ENCODE data around the gene MYOCD. TPM values are rescaled to one million over a fixed set of nuclear protein-coding genes. Genes with fewer than 3 reads are reported as not detected.

The MYOCD gene
- total RNA-seq, 1 donor from 2014 or later = 0.04 TPM

DNA sequence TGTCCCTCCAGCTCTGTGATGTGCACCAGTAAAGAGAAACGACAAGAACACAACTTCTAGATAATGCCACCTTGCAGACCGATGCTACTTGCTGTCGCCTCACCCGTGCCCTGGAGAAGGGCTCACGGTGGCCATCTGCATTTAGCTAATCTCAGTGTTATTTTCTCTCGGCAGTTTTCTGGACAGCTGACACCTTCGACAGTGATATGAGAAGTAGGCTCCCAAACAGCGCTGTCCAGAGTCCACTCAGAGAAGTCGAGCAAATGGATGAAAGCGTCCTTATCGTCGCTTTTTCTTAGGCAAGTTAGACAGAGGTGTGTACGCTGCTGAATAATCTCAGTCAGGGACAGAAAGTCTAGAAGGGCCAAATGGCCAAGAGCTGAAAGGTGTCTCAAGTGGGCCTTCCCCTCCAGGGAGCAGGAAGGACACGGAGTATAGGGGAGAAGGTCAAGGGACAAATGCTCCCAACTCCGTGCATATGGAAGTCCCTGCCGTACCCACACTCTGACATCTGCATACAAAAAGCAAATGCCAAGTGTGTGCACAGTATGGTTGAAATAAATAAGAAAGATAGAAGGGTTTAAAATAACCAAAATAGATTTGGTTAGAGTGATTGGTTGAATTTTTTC lies 42.4 kb upstream of the MYOCD start:
- Mint-ChIP-seq H3K27ac (no peak overlapping the region), H3K9me3 (peaks cover 2% of the 10 kb centered on the region), H3K4me3 (no peak overlapping the region), H3K36me3 (no peaks in the 10 kb centered on the region), H3K4me1 (peaks cover 20% of the 10 kb centered on the region), H3K27me3 (ENCODE audit: insufficient read depth, low read depth) (peaks cover 2% of the 10 kb centered on the region)
- H3K9ac ChIP-seq = no peak overlapping the region
- H3K36me3 ChIP-seq = no peaks in the 10 kb centered on the region
- no peaks in the 10 kb centered on the region for H3K9me3 ChIP-seq (ENCODE audit: low read depth)
- no peaks in the 10 kb centered on the region for H3K27me3 ChIP-seq
- no peak for DNase-seq (ENCODE audit: low spot score)
- peaks cover 3% of the 10 kb centered on the region for H3K4me1 ChIP-seq
- H2AFZ ChIP-seq (replicated peaks) = no peak overlapping the region
- no peak overlapping the region for H3K4me2 ChIP-seq
- TF ChIP-seq EZH2 (IDR thresholded peaks at IDR 0.05) = no peak
- no peak for TF ChIP-seq CTCF (IDR thresholded peaks at IDR 0.05)
- no peak for TF ChIP-seq EZH2phosphoT487 (IDR thresholded peaks at IDR 0.05)
- H3F3A ChIP-seq (ENCODE audit: low read depth) = no peaks in the 10 kb centered on the region
- H4K20me1 ChIP-seq (ENCODE audit: low read depth) = no peaks in the 10 kb centered on the region
- H3K4me3 ChIP-seq = no peak overlapping the region
- no peak overlapping the region for H3K27ac ChIP-seq
- no peaks in the 10 kb centered on the region for H3K79me2 ChIP-seq (ENCODE audit: low read depth)

DNA sequence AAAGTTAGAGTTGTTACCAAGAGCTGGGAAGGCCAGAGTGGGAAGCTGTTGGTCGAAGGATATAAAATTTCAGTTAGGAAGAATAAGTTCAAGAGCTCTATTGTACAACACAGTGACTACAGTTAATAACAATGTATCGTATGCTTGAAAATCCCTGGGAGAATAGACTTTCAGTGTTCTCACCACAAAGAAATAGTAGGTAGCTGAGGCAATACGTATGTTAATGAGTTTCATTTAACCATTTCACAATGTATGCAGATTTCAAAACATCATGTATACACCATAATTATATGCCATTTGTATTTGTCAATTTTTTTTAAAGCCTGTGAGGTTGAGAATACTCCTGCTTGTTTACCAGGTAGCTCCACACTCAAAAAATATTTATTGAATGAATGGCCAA lies 41.5 kb upstream of the MYOCD start:
- Histone ChIP-seq H3K4me3 (no peak overlapping the region), H3K9ac (no peak overlapping the region), H3K9me3 (ENCODE audit: low read depth) (no peaks in the 10 kb centered on the region), H3F3A (ENCODE audit: low read depth) (no peaks in the 10 kb centered on the region), H3K36me3 (no peaks in the 10 kb centered on the region), H3K27me3 (no peaks in the 10 kb centered on the region), H3K4me1 (peaks cover 3% of the 10 kb centered on the region), H3K27ac (no peak overlapping the region), H3K79me2 (ENCODE audit: low read depth) (no peaks in the 10 kb centered on the region), H4K20me1 (ENCODE audit: low read depth) (no peaks in the 10 kb centered on the region), H2AFZ (replicated peaks) (no peak overlapping the region), H3K4me2 (no peak overlapping the region)
- no peak for DNase-seq (ENCODE audit: low spot score)
- Mint-ChIP-seq H3K27ac (no peak overlapping the region), H3K4me3 (no peak overlapping the region), H3K36me3 (no peaks in the 10 kb centered on the region), H3K27me3 (ENCODE audit: insufficient read depth, low read depth) (peaks cover 2% of the 10 kb centered on the region), H3K9me3 (peaks cover 2% of the 10 kb centered on the region), H3K4me1 (peaks cover 20% of the 10 kb centered on the region)
- TF ChIP-seq EZH2 (IDR thresholded peaks at IDR 0.05) (no peak), CTCF (IDR thresholded peaks at IDR 0.05) (no peak)

- H3K27me3 Mint-ChIP-seq (ENCODE audit: insufficient read depth, low read depth) = peaks cover 2% of the 10 kb centered on the region
- no peak overlapping the region for H2AFZ ChIP-seq (replicated peaks)
- no peak overlapping the region for H3K4me3 ChIP-seq
- no peak for DNase-seq (ENCODE audit: low spot score)
- no peak overlapping the region for H3K4me2 ChIP-seq
- peaks cover under 1% of the 10 kb centered on the region for H3K4me1 ChIP-seq
- H3K36me3 ChIP-seq = no peaks in the 10 kb centered on the region
- H3K4me3 Mint-ChIP-seq = no peak overlapping the region
- no peak overlapping the region for H3K27ac Mint-ChIP-seq
- H4K20me1 ChIP-seq (ENCODE audit: low read depth) = no peaks in the 10 kb centered on the region
- no peaks in the 10 kb centered on the region for H3K9me3 ChIP-seq (ENCODE audit: low read depth)
- H3F3A ChIP-seq (ENCODE audit: low read depth) = no peaks in the 10 kb centered on the region
- H3K27ac ChIP-seq = no peak overlapping the region
- TF ChIP-seq EZH2 (IDR thresholded peaks at IDR 0.05) = no peak
- no peak for TF ChIP-seq CTCF (IDR thresholded peaks at IDR 0.05)
- no peak for TF ChIP-seq EZH2phosphoT487 (IDR thresholded peaks at IDR 0.05)
- H3K9ac ChIP-seq = no peak overlapping the region
- no peaks in the 10 kb centered on the region for H3K36me3 Mint-ChIP-seq
- H3K27me3 ChIP-seq = no peaks in the 10 kb centered on the region
- H3K9me3 Mint-ChIP-seq = peaks cover 2% of the 10 kb centered on the region
- H3K4me1 Mint-ChIP-seq = peaks cover 14% of the 10 kb centered on the region
- no peaks in the 10 kb centered on the region for H3K79me2 ChIP-seq (ENCODE audit: low read depth)
Measured at GRCh38 chr17:12625092-12625491, 40.6 kb upstream of the MYOCD start.

Measured in neural progenitor cell (in vitro differentiated cells).